Ishikawa (cell line): ENCODE measurements around the gene LIME1.

Source experiments
- CEBPB ChIP-seq: IDR thresholded peaks from 2 replicates; pipeline ENCODE4 v1.6.1; 2012
- CREB1 ChIP-seq: IDR thresholded peaks from 2 replicates; pipeline ENCODE4 v1.6.1; 2012; ENCODE audit warnings: low read depth
- EGR1 ChIP-seq: IDR thresholded peaks from 2 replicates; pipeline ENCODE4 v1.6.1; 2012
- EP300 ChIP-seq: IDR thresholded peaks from 2 replicates; pipeline ENCODE4 v1.6.1; 2012; ENCODE audit warnings: borderline replicate concordance
- FOXM1 ChIP-seq: IDR thresholded peaks from 2 replicates; pipeline ENCODE4 v1.6.1; 2012; ENCODE audit warnings: low read depth, borderline replicate concordance
- MAX ChIP-seq: IDR thresholded peaks from 2 replicates; pipeline ENCODE4 v1.6.1; 2012
- NFIC ChIP-seq: IDR thresholded peaks from 2 replicates; pipeline ENCODE4 v1.6.1; 2012
- RAD21 ChIP-seq: IDR thresholded peaks from 2 replicates; pipeline ENCODE4 v1.6.1; 2012; ENCODE audit warnings: low read depth
- REST ChIP-seq: IDR thresholded peaks from 2 replicates; pipeline ENCODE4 v1.6.1; 2012; ENCODE audit warnings: low read depth, mild to moderate bottlenecking
- TAF1 ChIP-seq: IDR thresholded peaks from 2 replicates; pipeline ENCODE4 v1.6.1; 2012; ENCODE audit warnings: low read depth, mild to moderate bottlenecking
- TCF12 ChIP-seq: IDR thresholded peaks from 2 replicates; pipeline ENCODE4 v1.6.1; 2012; ENCODE audit warnings: low read depth
- TEAD4 ChIP-seq: IDR thresholded peaks from 2 replicates; pipeline ENCODE4 v1.6.1; 2012
- USF1 ChIP-seq: IDR thresholded peaks from 2 replicates; pipeline ENCODE4 v1.6.1; 2012
- YY1 ChIP-seq: IDR thresholded peaks from 2 replicates; pipeline ENCODE4 v1.6.1; 2012; ENCODE audit warnings: low read depth
- ZBTB7A ChIP-seq: IDR thresholded peaks from 2 replicates; pipeline ENCODE4 v1.6.1; 2012; ENCODE audit warnings: low read depth

The LIME1 gene

GRCh38 chr20:63705232-63706026, 31.0 kb upstream of the LIME1 start:
- TF ChIP-seq CEBPB, result no peak
- TF ChIP-seq TAF1, result no peak
- TF ChIP-seq RAD21, result no peak
- TF ChIP-seq YY1, result no peak
- no peak for TF ChIP-seq NFIC
- TF ChIP-seq EP300, result no peak
- no peak for TF ChIP-seq TEAD4
- TF ChIP-seq MAX, result no peak

- no peak for TF ChIP-seq EP300
- TF ChIP-seq REST, result no peak
- no peak for TF ChIP-seq TCF12
- no peak for TF ChIP-seq CREB1
- TF ChIP-seq NFIC, result no peak
- no peak for TF ChIP-seq TAF1
- TF ChIP-seq ZBTB7A, result no peak
- TF ChIP-seq MAX, result no peak
- no peak for TF ChIP-seq TEAD4
- TF ChIP-seq RAD21, result no peak
- TF ChIP-seq CEBPB, result no peak
- no peak for TF ChIP-seq FOXM1
- TF ChIP-seq USF1, result no peak
- no peak for TF ChIP-seq EGR1
- TF ChIP-seq YY1, result no peak
Observed at GRCh38 chr20:63706027-63706695, 30.3 kb upstream of the LIME1 start.

- TF ChIP-seq EP300, result no peak
- peak; percentile 59 for TF ChIP-seq RAD21
Observed at GRCh38 chr20:63706852-63707557, 29.5 kb upstream of the LIME1 start.

- TF ChIP-seq USF1 (peak; percentile 50), TAF1 (peak; percentile 53; the same call in 1 of the 2 replicates), FOXM1 (no peak), REST (no peak), ZBTB7A (peak; percentile 70; the same call in 1 of the 2 replicates), RAD21 (no peak), YY1 (peak; percentile 67), MAX (peak; percentile 84), NFIC (peak; percentile 15; the same call in 1 of the 2 replicates), TEAD4 (peak; percentile 41; the same call in 1 of the 2 replicates), CEBPB (no peak; the same call in 1 of the 2 replicates), CREB1 (no peak), TCF12 (peak; percentile 76), EP300 (peak; percentile 31; the same call in 1 of the 2 replicates), EGR1 (peak; percentile 85)
Observed at GRCh38 chr20:63707558-63708300, 28.7 kb upstream of the LIME1 start, which contains the start of the genes ARFRP1 and ZGPAT. Gene ARFRP1 (minus strand): TSS chr20:63707976. CDS start chr20:63707091, 885 bp downstream. Gene ZGPAT (plus strand): TSS chr20:63708039. CDS start chr20:63708581, 542 bp downstream.
